ENCODE measurements around the gene TLE7.

GRCh38 chr16:71424626-71425025 is 17.2 kb downstream of the TLE7 start:
- no peak for TF ChIP-seq POLR2A (IDR thresholded peaks at IDR 0.05; ENCODE audit: low read depth, low read length)
- TF ChIP-seq CTCF (conservative IDR thresholded peaks at IDR 0.05; ENCODE audit: low read depth, low read length), result no peak
- TF ChIP-seq, protein P1, sequence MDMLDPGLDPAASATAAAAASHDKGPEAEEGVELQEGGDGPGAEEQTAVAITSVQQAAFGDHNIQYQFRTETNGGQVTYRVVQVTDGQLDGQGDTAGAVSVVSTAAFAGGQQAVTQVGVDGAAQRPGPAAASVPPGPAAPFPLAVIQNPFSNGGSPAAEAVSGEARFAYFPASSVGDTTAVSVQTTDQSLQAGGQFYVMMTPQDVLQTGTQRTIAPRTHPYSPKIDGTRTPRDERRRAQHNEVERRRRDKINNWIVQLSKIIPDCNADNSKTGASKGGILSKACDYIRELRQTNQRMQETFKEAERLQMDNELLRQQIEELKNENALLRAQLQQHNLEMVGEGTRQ (IDR thresholded peaks at IDR 0.05; ENCODE audit: low read depth, low read length), result no peak
- no peak for TF ChIP-seq CHD1 (IDR thresholded peaks at IDR 0.05; ENCODE audit: low read depth, low read length)
- no peak for TF ChIP-seq SMC3 (IDR thresholded peaks at IDR 0.05; ENCODE audit: low read depth, low read length)
- TF ChIP-seq RFX5 (IDR thresholded peaks at IDR 0.05; ENCODE audit: low read depth, low read length), result no peak
- TF ChIP-seq RCOR1 (IDR thresholded peaks at IDR 0.05; ENCODE audit: insufficient replicate concordance, low read length), result no peak
- TF ChIP-seq MAFK (IDR thresholded peaks at IDR 0.05; ENCODE audit: low read depth, low read length), result no peak
- TF ChIP-seq BHLHE40 (IDR thresholded peaks at IDR 0.05; ENCODE audit: low read depth, low read length), result no peak
- TF ChIP-seq FOS (IDR thresholded peaks at IDR 0.05; ENCODE audit: low read depth, low read length), result no peak
- no peak for TF ChIP-seq RAD21 (IDR thresholded peaks at IDR 0.05; ENCODE audit: low read length)
- TF ChIP-seq ELK1 (IDR thresholded peaks at IDR 0.05; ENCODE audit: borderline replicate concordance, low read depth, low read length), result no peak
- TF ChIP-seq NFE2L2 (IDR thresholded peaks at IDR 0.05; ENCODE audit: low read depth, low read length), result no peak
